ENCODE measurements around the gene PRSS2.
A peak's percentile ranks its signal among the peaks of the same experiment; 100 is the strongest.
"Not testable (repeated sequence)": the region's sequence is repeated elsewhere in the genome, so short reads cannot be mapped to it uniquely, and the experiment has no call there.

The PRSS2 gene

DNA sequence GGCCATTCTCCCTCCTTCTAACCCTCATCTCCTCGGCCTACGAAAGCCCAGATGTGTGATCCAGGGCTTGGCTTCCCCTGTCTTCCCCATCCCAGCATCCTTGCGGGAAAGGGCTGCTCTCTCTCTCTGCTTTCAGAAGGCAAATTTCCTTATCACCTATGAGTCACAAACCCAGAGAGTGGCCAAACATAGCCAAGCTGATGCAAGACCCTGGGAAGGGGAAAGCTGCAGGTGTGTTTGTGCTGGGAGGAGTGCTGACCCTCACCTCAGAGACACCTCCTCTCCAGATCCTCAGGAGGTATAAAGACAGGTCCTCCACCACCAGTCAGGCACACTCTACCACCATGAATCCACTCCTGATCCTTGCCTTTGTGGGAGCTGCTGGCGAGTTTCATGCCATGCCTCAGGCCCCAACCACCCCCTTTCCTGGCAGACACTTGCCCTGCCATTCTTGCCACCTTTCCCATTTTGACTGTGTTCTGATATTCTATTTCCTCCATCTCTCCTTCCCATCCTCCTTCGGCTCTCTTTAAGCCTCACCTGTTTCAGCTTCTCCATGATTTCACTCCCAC lies 10.6 kb upstream of the PRSS2 start:
- no peak for DNase-seq

- not testable (repeated sequence) for DNase-seq
These were observed 9.2 kb upstream of the PRSS2 start for GRCh38 chr7:142761606-142762005.

GRCh38 chr7:142762104-142762503 lies 8.7 kb upstream of the PRSS2 start:
- DNase-seq = no peak

DNA sequence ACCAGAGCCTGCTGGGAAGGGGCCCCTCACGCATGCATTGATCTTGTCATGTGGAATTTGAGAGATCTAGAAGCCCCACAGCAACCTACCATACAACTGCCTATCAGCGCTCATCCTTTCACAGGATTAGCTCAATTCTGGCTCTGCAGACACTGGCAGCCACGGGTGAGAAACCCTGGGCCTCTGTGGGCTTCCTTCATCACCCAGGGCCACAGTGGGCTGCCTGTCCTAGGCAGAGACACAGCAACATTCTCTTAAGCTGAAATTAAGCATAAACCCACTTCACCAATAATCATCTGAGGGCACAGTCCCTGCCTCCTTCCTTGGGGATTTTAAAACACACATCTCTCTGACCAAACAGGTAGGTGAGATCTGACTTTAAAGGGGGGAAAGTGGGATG lies 3.3 kb upstream of the PRSS2 start:
- no peak for DNase-seq

GRCh38 chr7:142767861-142768260 lies 2.9 kb upstream of the PRSS2 start:
- no peak for DNase-seq

DNA sequence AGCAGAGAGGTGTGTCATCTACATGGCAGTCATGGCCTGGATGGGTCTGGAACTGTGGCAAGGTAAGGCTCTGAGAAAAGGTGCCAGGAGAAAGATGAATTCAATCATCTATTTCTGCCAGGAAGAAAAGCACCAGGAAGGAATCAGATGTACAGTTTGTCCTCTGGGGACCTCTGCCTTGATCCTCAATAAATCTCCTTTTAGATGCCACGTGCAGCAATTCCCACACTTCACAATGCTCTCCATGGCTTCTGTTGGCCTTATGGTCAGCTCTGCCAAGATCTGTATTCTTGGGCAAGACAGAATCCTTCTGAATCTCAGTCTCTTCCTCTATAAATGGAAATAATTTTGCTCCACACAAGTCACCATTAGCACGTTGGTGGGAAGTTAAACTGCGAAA lies 1.9 kb upstream of the PRSS2 start:
- not testable (repeated sequence) for DNase-seq

DNA sequence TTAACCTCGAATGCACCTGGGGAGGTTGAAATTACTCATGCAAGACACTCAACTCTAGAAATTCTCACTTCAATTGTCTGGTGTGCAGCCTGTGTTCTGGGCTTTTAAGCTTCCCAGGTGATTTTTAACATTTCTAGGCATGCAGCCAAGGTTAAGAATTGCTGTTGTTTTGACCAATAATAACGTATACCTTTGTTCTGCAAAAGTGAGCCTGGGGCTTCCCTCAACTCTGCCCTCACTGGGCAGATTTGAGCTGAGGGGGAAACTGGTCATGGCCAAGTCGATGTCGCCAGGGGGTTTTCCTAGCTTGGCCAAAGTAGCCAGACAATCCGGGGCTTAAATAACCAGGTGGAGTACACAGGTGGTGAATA lies 568 bp downstream of the PRSS2 start:
- DNase-seq = no peak

DNA sequence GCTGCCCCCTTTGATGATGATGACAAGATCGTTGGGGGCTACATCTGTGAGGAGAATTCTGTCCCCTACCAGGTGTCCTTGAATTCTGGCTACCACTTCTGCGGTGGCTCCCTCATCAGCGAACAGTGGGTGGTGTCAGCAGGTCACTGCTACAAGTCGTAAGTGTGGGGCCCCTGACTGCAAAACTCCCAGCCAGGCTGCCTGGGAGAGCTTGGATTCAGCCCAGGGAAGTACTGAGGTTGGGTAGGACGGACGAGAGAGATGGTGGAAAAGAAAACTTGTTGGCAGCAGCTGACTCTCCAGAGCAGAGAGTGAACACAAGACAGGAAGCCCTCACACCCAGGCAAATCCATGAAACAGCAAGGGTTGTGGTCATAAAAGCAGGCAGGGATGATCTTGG lies 1.3 kb downstream of the PRSS2 start:
- no peak for DNase-seq

DNA sequence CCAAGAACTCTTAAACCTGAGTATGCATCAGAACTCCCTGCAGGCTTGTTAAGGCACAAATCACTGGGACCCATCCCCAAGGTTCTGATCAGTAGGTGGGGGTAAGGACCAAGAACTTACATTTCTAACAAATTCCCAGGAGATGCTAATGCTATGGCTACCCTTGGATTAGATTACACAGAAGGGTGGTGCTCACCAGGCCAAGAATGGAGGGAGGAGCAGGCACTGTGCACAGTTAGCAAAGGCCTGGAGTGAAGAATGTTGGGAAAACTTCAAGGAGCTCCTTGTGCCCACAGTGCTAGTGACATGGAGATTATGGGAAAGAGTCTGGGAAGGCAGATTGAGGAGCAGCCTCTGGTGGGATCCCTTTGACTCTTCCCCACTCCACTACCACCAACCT lies 1.9 kb downstream of the PRSS2 start:
- DNase-seq = no peak

DNA sequence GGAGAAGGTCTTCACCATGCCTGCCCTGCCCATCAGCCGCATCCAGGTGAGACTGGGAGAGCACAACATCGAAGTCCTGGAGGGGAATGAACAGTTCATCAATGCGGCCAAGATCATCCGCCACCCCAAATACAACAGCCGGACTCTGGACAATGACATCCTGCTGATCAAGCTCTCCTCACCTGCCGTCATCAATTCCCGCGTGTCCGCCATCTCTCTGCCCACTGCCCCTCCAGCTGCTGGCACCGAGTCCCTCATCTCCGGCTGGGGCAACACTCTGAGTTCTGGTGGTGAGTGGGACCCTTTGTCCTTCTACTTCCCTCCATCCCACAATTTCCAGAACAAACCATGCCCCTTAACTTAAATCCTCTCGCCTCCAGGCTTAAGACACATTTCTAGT lies 2.5 kb downstream of the PRSS2 start:
- DNase-seq = no peak

DNA sequence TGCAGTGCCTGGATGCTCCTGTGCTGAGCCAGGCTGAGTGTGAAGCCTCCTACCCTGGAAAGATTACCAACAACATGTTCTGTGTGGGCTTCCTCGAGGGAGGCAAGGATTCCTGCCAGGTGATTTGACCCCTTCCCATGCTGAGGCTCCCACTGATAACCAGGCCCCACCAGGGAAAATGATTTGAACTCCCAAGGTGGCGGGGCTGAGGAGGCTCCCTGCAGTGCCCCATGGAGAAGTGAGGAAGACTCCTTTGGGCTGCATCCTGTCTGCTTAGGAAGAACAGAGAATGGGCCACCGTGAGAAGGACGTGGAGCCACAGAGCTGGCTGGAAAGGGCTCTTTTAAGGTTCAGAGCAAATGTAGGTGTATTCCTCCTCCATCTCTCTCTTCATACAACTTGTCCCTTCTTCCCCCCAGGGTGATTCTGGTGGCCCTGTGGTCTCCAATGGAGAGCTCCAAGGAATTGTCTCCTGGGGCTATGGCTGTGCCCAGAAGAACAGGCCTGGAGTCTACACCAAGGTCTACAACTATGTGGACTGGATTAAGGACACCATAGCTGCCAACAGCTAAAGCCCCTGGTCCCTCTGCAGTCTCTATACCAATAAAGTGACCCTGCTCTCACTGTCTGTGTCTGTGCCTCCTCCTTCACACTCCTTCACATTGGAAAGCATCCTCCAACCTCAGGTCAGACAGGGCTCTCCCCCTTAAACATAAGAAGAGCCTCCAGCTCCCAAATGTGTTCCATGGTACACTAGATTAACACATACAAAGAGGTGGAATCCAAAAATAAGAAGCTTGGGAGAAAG lies 3.4 kb downstream of the PRSS2 start:
- no peak for DNase-seq

DNA sequence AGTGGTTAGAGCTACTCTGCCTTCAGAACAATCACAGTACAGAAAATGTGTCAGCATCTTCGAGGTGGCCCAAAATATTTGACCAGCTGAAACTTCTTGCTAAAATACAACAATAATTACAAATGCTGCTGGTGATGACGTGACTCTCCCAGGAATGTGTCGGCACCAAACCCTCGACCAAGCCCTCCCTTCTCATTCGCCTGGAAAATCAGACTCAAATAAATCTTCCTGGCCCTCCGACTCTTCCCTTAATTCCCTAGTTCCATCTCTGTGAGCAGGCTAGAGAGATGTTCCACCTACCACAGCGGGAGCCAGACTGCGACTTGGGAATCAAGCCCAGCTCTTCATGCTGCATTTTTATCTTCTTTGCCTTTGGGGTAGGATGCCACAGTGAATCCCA lies 4.1 kb downstream of the PRSS2 start:
- no peak for DNase-seq

GRCh38 chr7:142775351-142776115 lies 4.8 kb downstream of the PRSS2 start:
- DNase-seq = not testable (repeated sequence)

DNA sequence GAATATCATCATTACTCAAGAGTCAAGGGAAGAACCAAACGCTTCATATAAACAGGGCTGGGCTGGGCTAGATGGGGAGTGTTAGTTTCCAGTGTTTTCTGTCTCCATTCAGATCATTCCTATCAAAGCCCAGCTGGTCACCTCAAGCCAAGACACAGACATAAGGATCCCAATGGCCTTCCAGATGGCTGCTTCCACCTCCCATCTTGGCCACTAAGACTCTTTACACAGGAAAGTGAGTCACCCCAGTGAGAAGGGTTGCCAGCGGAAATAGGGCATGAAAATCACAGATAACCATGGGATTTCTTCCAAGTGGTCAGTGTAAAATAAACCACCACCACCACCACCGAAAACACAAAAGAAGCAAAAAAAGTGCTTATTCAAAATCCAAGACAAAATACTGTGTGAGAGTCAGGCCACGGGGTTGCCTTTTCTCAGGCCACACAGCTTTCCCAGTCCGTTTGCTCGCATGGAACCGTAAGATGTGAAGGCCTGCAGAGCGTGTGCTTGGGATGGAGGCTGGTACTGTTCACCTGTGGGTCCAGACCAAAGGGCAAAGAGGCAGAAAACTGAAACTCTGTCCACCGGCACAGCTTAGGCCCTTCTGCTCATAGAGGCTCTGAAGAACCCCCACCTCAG lies 5.6 kb downstream of the PRSS2 start:
- no peak for DNase-seq

GRCh38 chr7:142776845-142777225 lies 6.1 kb downstream of the PRSS2 start:
- not testable (repeated sequence) for DNase-seq

GRCh38 chr7:142777318-142777717 lies 6.5 kb downstream of the PRSS2 start:
- no peak for DNase-seq

DNA sequence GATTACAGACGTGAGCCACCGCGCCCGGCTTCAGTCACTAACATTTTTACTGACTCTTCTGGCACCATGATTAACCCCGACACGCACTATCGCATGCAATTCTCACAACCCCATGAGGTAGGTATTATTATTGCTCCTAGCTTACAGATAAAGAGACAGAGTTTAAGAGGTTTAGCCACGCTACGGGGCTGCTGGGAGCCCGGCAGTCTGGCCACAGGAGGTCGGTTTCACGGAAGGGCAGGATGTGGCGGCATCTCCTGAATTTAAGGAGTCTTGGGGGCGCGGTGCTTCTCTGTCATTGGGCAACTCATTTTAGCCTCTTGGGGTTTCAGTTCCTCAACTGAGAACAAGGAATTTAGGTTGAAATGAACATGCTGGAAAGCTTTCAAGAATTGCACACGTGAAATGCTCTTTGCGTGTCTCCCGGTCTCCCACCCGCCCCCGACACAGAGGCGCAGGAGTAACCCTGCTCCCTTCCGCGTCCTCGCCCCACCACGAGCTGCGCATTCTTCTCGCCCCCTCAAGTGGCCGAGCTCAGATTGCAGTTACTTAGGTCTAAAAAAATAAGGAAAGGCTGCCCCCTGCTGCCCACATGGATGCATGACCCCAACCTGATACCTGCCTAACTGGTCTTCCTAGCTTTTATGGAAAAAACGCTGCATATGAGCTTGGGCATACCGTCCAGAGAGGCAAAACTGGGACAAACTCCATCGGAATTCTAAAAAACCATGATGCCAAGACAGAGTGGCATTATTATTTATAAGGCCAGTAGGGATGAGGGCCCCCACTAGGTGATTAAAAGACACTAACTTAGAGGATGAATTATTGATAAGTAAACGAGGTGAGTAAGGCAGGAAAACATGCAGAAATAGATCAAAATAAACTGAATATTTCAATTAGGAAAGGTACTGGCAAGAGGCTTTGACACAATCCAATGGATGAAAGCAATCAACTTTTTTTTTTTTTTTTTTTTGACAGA lies 12.4 kb downstream of the PRSS2 start:
- peak; percentile 87 for DNase-seq

- no peak for DNase-seq
These were observed 13.3 kb downstream of the PRSS2 start for GRCh38 chr7:142784096-142784495.

DNA sequence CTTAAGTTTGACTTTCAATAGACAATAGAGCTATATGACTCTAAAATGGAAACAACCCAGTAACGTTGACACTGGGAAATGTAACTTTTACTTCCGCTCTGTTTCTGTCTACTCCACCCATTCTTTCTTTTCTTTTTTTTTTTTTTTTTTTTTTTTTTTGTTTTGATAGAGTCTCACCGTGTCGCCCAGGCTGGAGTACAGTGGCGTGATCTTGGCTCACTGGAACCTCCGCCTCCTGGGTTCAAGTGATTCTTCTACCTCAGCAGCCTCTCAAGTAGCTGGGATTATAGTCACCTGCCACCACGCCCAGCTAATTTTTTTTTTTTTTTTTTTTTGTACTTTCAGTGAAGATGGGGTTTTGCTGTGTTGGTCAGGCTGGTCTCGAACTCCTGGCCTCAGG lies 13.9 kb downstream of the PRSS2 start:
- no peak for DNase-seq

DNA sequence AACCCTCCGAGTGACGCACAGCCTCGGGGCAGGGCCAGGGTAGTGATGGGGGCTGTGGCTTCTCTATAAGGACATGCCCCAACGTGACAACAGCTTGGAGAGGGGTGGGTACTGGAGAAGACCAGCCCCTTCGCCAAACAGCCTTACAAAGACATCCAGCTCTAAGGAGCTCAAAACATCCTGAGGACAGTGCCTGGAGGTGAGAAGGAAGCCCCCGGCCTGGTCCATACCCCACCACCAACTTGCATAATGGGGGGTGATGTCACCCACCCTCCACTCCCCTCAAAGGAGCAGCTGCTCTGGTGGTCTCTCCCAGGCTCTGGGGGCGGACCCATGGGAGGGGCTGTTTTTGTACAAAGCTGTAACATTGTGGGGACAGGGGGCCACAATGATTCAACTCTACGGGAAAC lies 15.1 kb downstream of the PRSS2 start:
- no peak for DNase-seq

DNA sequence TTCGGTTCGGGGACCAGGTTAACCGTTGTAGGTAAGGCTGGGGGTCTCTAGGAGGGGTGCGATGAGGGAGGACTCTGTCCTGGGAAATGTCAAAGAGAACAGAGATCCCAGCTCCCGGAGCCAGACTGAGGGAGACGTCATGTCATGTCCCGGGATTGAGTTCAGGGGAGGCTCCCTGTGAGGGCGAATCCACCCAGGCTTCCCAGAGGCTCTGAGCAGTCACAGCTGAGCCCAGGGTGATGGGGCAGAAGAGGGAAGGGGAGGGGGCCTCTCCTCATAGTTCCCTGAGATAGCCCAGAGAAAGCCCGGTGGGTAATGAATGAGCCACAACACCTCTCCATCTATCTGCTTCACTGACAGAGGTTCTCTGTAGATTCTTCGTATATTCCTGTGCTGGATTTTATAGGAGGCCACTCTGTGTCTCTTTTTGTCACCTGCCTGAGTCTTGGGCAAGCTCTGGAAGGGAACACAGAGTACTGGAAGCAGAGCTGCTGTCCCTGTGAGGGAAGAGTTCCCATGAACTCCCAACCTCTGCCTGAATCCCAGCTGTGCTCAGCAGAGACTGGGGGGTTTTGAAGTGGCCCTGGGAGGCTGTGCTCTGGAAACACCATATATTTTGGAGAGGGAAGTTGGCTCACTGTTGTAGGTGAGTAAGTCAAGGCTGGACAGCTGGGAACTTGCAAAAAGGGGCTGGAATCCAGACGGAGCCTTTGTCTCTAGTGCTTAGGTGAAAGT lies 16.4 kb downstream of the PRSS2 start:
- DNase-seq = no peak

GRCh38 chr7:142787783-142788182 lies 17.0 kb downstream of the PRSS2 start:
- DNase-seq = no peak

Data from NCI-H1694 (cell line).